DND-41 (cell line): ENCODE results near the gene NHLRC4.

Experiments
- CTCF ChIP-seq: IDR thresholded peaks from 2 replicates; pipeline ENCODE4 v1.5.1; 2012; ENCODE audit warnings: borderline replicate concordance, low read length, moderate library complexity, mild to moderate bottlenecking; ENCODE audit not compliant: poor library complexity, severe bottlenecking; ENCODE audit errors: extremely low read depth
- EZH2 ChIP-seq: IDR thresholded peaks from 3 replicates; pipeline ENCODE4 v1.6.1; 2012; ENCODE audit warnings: borderline replicate concordance, low read depth, mild to moderate bottlenecking, moderate library complexity, low read length, inconsistent platforms; ENCODE audit not compliant: severe bottlenecking

GRCh38 chr16:519425-519824 lies 47.4 kb upstream of the NHLRC4 start:
- TF ChIP-seq CTCF, result no peak
- no peak for TF ChIP-seq EZH2
